Omental fat pad (tissue), 4 donors: Measurements from ENCODE around the gene TBC1D2. TPM values are rescaled to one million over a fixed set of nuclear protein-coding genes. Genes with fewer than 3 reads are reported as not detected.

ENCODE experiments used
- ATAC-seq: fragments of 150-250 bp; one replicate; pipeline ENCODE4 v1.9.1; 2016; ENCODE audit warnings: mild to moderate bottlenecking, moderate library complexity; ENCODE audit not compliant: low FRiP score
- DNase-seq: peaks from one replicate; pipeline ENCODE4 v3.0.0-alpha.2; 2019; ENCODE audit warnings: low spot score
- total RNA-seq, 4 donors: library from RNA; depleted of rRNA; stranded (reverse); fragments of >200 nt; gene quantifications; one replicate each; pipeline ENCODE4 v1.1.0, GENCODE V29; 2016
- TF ChIP-seq, protein P1 (sequence below), 3 donors: fragments of 450-650 bp; IDR thresholded peaks; one replicate each; pipeline ENCODE4 v1.5.1; 2016 to 2017; ENCODE audit warnings: antibody characterized with exemption in 3 of 3, mild to moderate bottlenecking in 3 of 3, moderate library complexity in 2 of 3

TBC1D2 gene
- total RNA-seq, 4 donors from 2014 or later = 7.6 to 37.9 (median 12.4) TPM

DNA sequence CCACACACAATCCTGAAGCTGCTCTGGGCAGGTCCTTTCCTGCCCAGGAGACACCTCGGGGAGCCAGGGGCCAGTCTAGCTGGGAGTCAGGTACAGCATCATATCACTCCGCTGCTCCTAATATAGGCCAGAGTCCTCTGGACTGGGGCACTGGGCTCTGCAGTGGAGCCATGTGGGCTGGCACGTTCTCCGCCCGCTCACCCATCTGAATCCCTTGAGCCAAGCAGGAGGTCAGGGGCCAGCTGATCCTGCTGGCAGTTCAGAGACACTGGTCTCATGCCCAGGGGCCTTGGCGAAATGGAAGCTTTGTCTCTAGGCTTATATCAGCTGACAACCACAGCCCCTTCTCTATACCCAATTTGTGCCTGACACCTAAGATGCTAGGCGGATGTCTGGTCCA, 53.7 kb downstream of the TBC1D2 start:
- ATAC-seq = no peak
- no peak for DNase-seq
- TF ChIP-seq, protein P1, sequence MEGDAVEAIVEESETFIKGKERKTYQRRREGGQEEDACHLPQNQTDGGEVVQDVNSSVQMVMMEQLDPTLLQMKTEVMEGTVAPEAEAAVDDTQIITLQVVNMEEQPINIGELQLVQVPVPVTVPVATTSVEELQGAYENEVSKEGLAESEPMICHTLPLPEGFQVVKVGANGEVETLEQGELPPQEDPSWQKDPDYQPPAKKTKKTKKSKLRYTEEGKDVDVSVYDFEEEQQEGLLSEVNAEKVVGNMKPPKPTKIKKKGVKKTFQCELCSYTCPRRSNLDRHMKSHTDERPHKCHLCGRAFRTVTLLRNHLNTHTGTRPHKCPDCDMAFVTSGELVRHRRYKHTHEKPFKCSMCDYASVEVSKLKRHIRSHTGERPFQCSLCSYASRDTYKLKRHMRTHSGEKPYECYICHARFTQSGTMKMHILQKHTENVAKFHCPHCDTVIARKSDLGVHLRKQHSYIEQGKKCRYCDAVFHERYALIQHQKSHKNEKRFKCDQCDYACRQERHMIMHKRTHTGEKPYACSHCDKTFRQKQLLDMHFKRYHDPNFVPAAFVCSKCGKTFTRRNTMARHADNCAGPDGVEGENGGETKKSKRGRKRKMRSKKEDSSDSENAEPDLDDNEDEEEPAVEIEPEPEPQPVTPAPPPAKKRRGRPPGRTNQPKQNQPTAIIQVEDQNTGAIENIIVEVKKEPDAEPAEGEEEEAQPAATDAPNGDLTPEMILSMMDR (IDR thresholded peaks at IDR 0.05) = no peak

DNA sequence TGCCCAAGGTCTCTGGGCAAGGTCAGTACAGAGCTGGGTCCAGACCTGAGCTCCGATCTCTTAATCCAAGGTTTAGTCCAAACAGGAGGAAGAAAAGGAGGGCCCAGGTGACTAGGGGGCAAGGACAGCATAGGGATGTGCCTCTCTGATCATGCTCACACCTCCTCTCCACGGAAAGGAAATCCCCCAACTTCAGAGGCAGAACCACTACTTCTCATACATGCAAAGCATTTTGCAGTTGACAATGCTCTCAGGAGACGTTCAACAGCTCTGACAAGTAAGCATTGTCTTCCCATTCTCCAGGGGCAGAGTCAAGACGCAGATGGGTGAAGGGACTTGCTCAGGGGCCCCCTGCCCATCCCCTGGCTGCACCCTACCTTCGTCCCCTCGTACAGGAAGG, 54.3 kb downstream of the TBC1D2 start:
- no peak for ATAC-seq
- no peak for DNase-seq
- TF ChIP-seq, protein P1 (IDR thresholded peaks at IDR 0.05) = no peak

DNA sequence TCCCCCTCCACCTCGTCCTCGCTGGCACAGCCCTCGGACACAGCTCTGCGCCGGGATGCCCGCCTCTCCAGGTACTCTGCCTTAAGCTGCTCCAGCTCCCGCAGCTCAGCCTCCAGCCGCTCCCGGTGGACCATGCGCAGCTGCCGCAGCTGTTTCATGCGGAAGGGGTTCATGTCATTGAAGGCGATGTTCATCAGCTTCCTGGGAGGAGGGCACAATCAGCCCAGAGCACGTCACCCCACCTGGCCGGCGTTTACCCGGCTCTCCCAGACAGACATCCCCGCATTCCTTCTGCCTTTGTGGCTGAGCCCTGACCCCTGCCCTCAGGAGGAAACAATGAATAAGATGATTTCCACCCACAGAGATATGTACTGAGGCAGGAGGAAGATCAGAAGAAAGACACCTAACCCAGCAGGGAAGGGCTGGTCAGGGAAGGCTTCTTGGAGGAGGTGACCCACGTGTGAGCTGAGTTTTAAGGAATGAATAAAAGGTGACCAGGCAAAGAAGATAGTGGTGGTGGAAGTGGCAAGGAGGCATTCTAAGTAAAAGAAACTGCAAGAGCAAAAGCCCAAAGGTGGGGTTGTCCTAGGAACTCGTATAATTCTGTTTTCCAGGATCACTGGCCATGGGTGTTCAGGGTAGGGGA, 55.9 kb downstream of the TBC1D2 start:
- DNase-seq = no peak
- ATAC-seq = no peak

DNA sequence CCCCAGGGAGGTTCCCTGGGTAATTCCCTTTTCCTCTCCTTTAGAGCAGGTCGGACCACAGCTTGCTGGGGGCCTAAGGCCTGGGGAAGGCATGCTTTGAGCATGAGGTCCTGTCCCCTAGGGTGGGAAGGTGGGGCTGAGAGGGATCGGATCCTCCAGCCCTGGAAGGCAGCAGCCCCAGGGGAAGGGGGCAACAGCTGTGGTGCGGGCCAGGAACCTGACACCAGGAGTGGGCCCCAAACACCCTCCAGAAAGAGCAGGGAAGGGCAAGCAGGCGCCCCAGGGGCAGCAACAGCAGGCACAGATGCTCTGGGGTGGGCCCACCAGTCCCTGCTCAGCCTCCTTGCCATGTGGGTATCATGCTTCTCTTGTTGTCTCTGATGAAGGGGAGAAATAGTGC, 59.8 kb downstream of the TBC1D2 start:
- TF ChIP-seq, protein P1 (IDR thresholded peaks at IDR 0.05) = no peak
- no peak for DNase-seq
- ATAC-seq = no peak

More for the DNA sequence above, 55.9 kb downstream of the TBC1D2 start:
- TF ChIP-seq, protein P1 (IDR thresholded peaks at IDR 0.05) = no peak

- DNase-seq (no peak), ATAC-seq (no peak)
- TF ChIP-seq, protein P1 (IDR thresholded peaks at IDR 0.05) = no peak
Measured at GRCh38 chr9:98193336-98193944, 62.0 kb downstream of the TBC1D2 start.

GRCh38 chr9:98192503-98193335, 62.7 kb downstream of the TBC1D2 start, which contains the start of gene CORO2A:
CORO2A (minus strand) TSS chr9:98192637; CDS start chr9:98157660, 34,977 bp downstream.
- TF ChIP-seq, protein P1 (IDR thresholded peaks at IDR 0.05) = no peak
- no peak for DNase-seq
- peak; percentile 88 for ATAC-seq
